IMR-90 (cell line): Measurements from ENCODE around the gene TNKS1BP1.

ENCODE experiments used
- CEBPB ChIP-seq: IDR thresholded peaks from 2 replicates; pipeline ENCODE4 v1.6.1; 2012; ENCODE audit warnings: low read depth, low read length, improper control_type of control experiment
- CHD1 ChIP-seq: IDR thresholded peaks from 2 replicates; pipeline ENCODE4 v1.6.1; 2012; ENCODE audit warnings: low read depth, low read length, improper control_type of control experiment
- FOS ChIP-seq: fragments of 150-350 bp; IDR thresholded peaks from 2 replicates; pipeline ENCODE4 v1.6.1; 2016; ENCODE audit warnings: low read depth, low read length
- MAFK ChIP-seq: IDR thresholded peaks from 2 replicates; pipeline ENCODE4 v1.6.1; 2012; ENCODE audit warnings: low read depth, low read length, improper control_type of control experiment
- MXI1 ChIP-seq: IDR thresholded peaks from 2 replicates; pipeline ENCODE4 v1.6.1; 2012; ENCODE audit warnings: low read depth, mild to moderate bottlenecking, low read length, moderate library complexity, borderline replicate concordance
- NFE2L2 ChIP-seq: fragments of 150-350 bp; IDR thresholded peaks from 2 replicates; pipeline ENCODE4 v1.6.1; 2016; ENCODE audit warnings: low read depth, mild to moderate bottlenecking, low read length
- POLR2A ChIP-seq: IDR thresholded peaks from 2 replicates; pipeline ENCODE4 v1.6.1; 2012; ENCODE audit warnings: mild to moderate bottlenecking, low read depth, low read length
- RAD21 ChIP-seq: IDR thresholded peaks from 2 replicates; pipeline ENCODE4 v1.6.1; 2012; ENCODE audit warnings: low read length, improper control_type of control experiment
- SMC3 ChIP-seq: fragments of 150-350 bp; IDR thresholded peaks from 2 replicates; pipeline ENCODE4 v1.6.1; 2016; ENCODE audit warnings: low read depth, mild to moderate bottlenecking, antibody characterized with exemption, low read length, moderate library complexity
- TF ChIP-seq, protein P1 (sequence below): conservative IDR thresholded peaks from 2 replicates; pipeline ENCODE4 v1.5.1; 2012; ENCODE audit warnings: mild to moderate bottlenecking, low read depth, low read length, improper control_type of control experiment

- TF ChIP-seq CHD1 = no peak
- TF ChIP-seq, protein P1, sequence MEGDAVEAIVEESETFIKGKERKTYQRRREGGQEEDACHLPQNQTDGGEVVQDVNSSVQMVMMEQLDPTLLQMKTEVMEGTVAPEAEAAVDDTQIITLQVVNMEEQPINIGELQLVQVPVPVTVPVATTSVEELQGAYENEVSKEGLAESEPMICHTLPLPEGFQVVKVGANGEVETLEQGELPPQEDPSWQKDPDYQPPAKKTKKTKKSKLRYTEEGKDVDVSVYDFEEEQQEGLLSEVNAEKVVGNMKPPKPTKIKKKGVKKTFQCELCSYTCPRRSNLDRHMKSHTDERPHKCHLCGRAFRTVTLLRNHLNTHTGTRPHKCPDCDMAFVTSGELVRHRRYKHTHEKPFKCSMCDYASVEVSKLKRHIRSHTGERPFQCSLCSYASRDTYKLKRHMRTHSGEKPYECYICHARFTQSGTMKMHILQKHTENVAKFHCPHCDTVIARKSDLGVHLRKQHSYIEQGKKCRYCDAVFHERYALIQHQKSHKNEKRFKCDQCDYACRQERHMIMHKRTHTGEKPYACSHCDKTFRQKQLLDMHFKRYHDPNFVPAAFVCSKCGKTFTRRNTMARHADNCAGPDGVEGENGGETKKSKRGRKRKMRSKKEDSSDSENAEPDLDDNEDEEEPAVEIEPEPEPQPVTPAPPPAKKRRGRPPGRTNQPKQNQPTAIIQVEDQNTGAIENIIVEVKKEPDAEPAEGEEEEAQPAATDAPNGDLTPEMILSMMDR = no peak
- no peak for TF ChIP-seq MAFK
- TF ChIP-seq CEBPB = no peak
- no peak for TF ChIP-seq MXI1
- TF ChIP-seq NFE2L2 = no peak
- TF ChIP-seq FOS = no peak
- no peak for TF ChIP-seq POLR2A
- TF ChIP-seq SMC3 = no peak
- no peak for TF ChIP-seq RAD21
Observed at GRCh38 chr11:57360991-57361390, 36.2 kb upstream of the TNKS1BP1 start.
